ENCODE results near the gene MTERF2. TPM values are rescaled to one million over a fixed set of nuclear protein-coding genes. Genes with fewer than 3 reads are reported as not detected.
"Not testable (repeated sequence)": the region's sequence is repeated elsewhere in the genome, so short reads cannot be mapped to it uniquely, and the experiment has no call there.

The MTERF2 gene
- 18.3 TPM for total RNA-seq

- FAIRE-seq (no peak), DNase-seq (ENCODE audit: low spot score in 2 of 2) (peak; percentile 81 to 93)
These were observed at the start of gene MTERF2 for GRCh38 chr12:106986625-106987389. TSS of gene MTERF2 (minus strand) at chr12:106987146. CDS start at chr12:106978714, 8,432 bp downstream.

- DNase-seq (ENCODE audit: low spot score in 2 of 2) = no peak
- FAIRE-seq = no peak
These were observed 48.8 kb upstream of the MTERF2 start for GRCh38 chr12:107035733-107036132.

GRCh38 chr12:107033758-107034739 is 47.1 kb upstream of the MTERF2 start:
- no peak for FAIRE-seq

GRCh38 chr12:107032266-107032665 is 45.3 kb upstream of the MTERF2 start:
- FAIRE-seq = no peak

More at GRCh38 chr12:107033758-107034739, 47.1 kb upstream of the MTERF2 start:
- DNase-seq (ENCODE audit: low spot score in 2 of 2) = no peak

GRCh38 chr12:107031061-107031460 is 44.1 kb upstream of the MTERF2 start:
- no peak for DNase-seq (ENCODE audit: low spot score in 2 of 2)
- FAIRE-seq = no peak

More at GRCh38 chr12:107032266-107032665, 45.3 kb upstream of the MTERF2 start:
- no peak for DNase-seq (ENCODE audit: low spot score in 2 of 2)

GRCh38 chr12:107029081-107029480 is 42.1 kb upstream of the MTERF2 start:
- DNase-seq (ENCODE audit: low spot score in 2 of 2) (no peak), FAIRE-seq (no peak)

GRCh38 chr12:107027636-107028053 is 40.7 kb upstream of the MTERF2 start:
- FAIRE-seq (no peak), DNase-seq (ENCODE audit: low spot score in 2 of 2) (peak; percentile 6 to 54)

- DNase-seq (ENCODE audit: low spot score in 2 of 2) (no peak), FAIRE-seq (no peak)
These were observed 40.1 kb upstream of the MTERF2 start for GRCh38 chr12:107026806-107027635.

GRCh38 chr12:107026356-107026755 is 39.4 kb upstream of the MTERF2 start:
- not testable (repeated sequence) for FAIRE-seq

GRCh38 chr12:107025671-107026070 is 38.7 kb upstream of the MTERF2 start:
- FAIRE-seq = no peak

More at GRCh38 chr12:107026356-107026755, 39.4 kb upstream of the MTERF2 start:
- DNase-seq (ENCODE audit: low spot score in 2 of 2) = not testable (repeated sequence)

GRCh38 chr12:107019546-107019945 is 32.6 kb upstream of the MTERF2 start:
- DNase-seq (ENCODE audit: low spot score in 2 of 2) = no peak
- no peak for FAIRE-seq

More at GRCh38 chr12:107025671-107026070, 38.7 kb upstream of the MTERF2 start:
- no peak for DNase-seq (ENCODE audit: low spot score in 2 of 2)

GRCh38 chr12:107017042-107017441 is 30.1 kb upstream of the MTERF2 start:
- DNase-seq (ENCODE audit: low spot score in 2 of 2) (no peak), FAIRE-seq (no peak)

GRCh38 chr12:107014055-107014454 is 27.1 kb upstream of the MTERF2 start:
- FAIRE-seq (no peak), DNase-seq (ENCODE audit: low spot score in 2 of 2) (no peak)

GRCh38 chr12:107012736-107013425 is 25.9 kb upstream of the MTERF2 start:
- DNase-seq (ENCODE audit: low spot score in 2 of 2) = no peak
- FAIRE-seq = no peak

GRCh38 chr12:107011519-107011918 is 24.6 kb upstream of the MTERF2 start:
- FAIRE-seq (no peak), DNase-seq (ENCODE audit: low spot score in 2 of 2) (no peak)

- no peak for FAIRE-seq
- no peak for DNase-seq (ENCODE audit: low spot score in 2 of 2)
These were observed 20.5 kb upstream of the MTERF2 start for GRCh38 chr12:107007411-107007810.

GRCh38 chr12:107002665-107003064 is 15.7 kb upstream of the MTERF2 start:
- DNase-seq (ENCODE audit: low spot score in 2 of 2); FAIRE-seq: not testable (repeated sequence)

GRCh38 chr12:106999446-106999845 is 12.5 kb upstream of the MTERF2 start:
- FAIRE-seq (no peak), DNase-seq (ENCODE audit: low spot score in 2 of 2) (no peak)

GRCh38 chr12:106997916-106998315 is 11.0 kb upstream of the MTERF2 start:
- FAIRE-seq (no peak), DNase-seq (ENCODE audit: low spot score in 2 of 2) (no peak)

Measured in frontal cortex (tissue), 4 donors.